Suprapubic skin (tissue), 3 donors: ENCODE results near the gene OCIAD2.

Source experiments
- CTCF ChIP-seq, 2 donors: fragments of 200-600 bp in 1 of 2; fragments of 450-650 bp in 1 of 2; sonication (generic) in 1 of 2; IDR thresholded peaks; one replicate each; pipeline ENCODE4 v1.5.1; 2016 to 2019; ENCODE audit warnings: antibody characterized with exemption in 2 of 2, mild to moderate bottlenecking in 1 of 2, moderate library complexity in 1 of 2
- POLR2AphosphoS5 ChIP-seq, 3 donors: sonication (generic); formaldehyde crosslinking; IDR thresholded peaks; one replicate each; pipeline ENCODE4 v1.6.1; 2017; ENCODE audit warnings: antibody characterized with exemption in 3 of 3

GRCh38 chr4:48863728-48864127 is 42.8 kb downstream of the OCIAD2 start:
- TF ChIP-seq CTCF (IDR thresholded peaks at IDR 0.05), result no peak
- TF ChIP-seq POLR2AphosphoS5 (IDR thresholded peaks at IDR 0.05), result no peak
